HepG2 (cell line): Measurements from ENCODE around the gene FAM53C. TPM values are rescaled to one million over a fixed set of nuclear protein-coding genes. Genes with fewer than 3 reads are reported as not detected.

Experiments
- CAMTA2 ChIP-seq: sonication (generic); formaldehyde crosslinking; IDR thresholded peaks from 2 replicates; pipeline ENCODE4 v1.4.0; 2020; ENCODE audit warnings: mild to moderate bottlenecking, missing genetic modification reagents, borderline replicate concordance
- CEBPZ ChIP-seq: IDR thresholded peaks from 2 replicates; pipeline ENCODE4 v1.6.1; 2012; ENCODE audit warnings: low read length, improper control_type of control experiment
- CSRNP1 ChIP-seq: sonication (generic); formaldehyde crosslinking; IDR thresholded peaks from 2 replicates; pipeline ENCODE4 v1.8.1; 2023; ENCODE audit warnings: mild to moderate bottlenecking, missing genetic modification reagents
- ESRRA ChIP-seq: sonication (generic); formaldehyde crosslinking; IDR thresholded peaks from 2 replicates; pipeline ENCODE4 v1.5.1; 2020; ENCODE audit warnings: mild to moderate bottlenecking, low read depth, missing genetic modification reagents
- HNRNPLL ChIP-seq: fragments of 200-400 bp; formaldehyde crosslinking; IDR thresholded peaks from 2 replicates; pipeline ENCODE4 v1.6.1; 2017; ENCODE audit warnings: mild to moderate bottlenecking, low read depth, low read length; ENCODE audit not compliant: poor library complexity, severe bottlenecking
- HOXA3 ChIP-seq: sonication (generic); formaldehyde crosslinking; IDR thresholded peaks from 2 replicates; pipeline ENCODE4 v1.5.0; 2020; ENCODE audit warnings: missing genetic modification reagents
- KLF15 ChIP-seq: sonication (generic); formaldehyde crosslinking; IDR thresholded peaks from 2 replicates; pipeline ENCODE4 v1.8.1; 2023; ENCODE audit warnings: borderline replicate concordance, mild to moderate bottlenecking, inconsistent platforms, missing genetic modification reagents, mixed read lengths
- MAFG ChIP-seq: sonication (generic); formaldehyde crosslinking; IDR thresholded peaks from 2 replicates; pipeline ENCODE4 v1.5.1; 2020; ENCODE audit warnings: mild to moderate bottlenecking, missing genetic modification reagents
- SATB2 ChIP-seq: sonication (generic); formaldehyde crosslinking; IDR thresholded peaks from 2 replicates; pipeline ENCODE4 v1.5.0; 2020; ENCODE audit warnings: missing genetic modification reagents
- ZC3H13 ChIP-seq: sonication (generic); formaldehyde crosslinking; IDR thresholded peaks from 2 replicates; pipeline ENCODE4 v1.8.1; 2023; ENCODE audit warnings: mild to moderate bottlenecking, missing genetic modification reagents, moderate library complexity
- ZNF180 ChIP-seq: sonication (generic); formaldehyde crosslinking; IDR thresholded peaks from 2 replicates; pipeline ENCODE4 v1.4.0; 2020; ENCODE audit warnings: low read depth, missing genetic modification reagents, borderline replicate concordance
- ZNF256 ChIP-seq: sonication (generic); formaldehyde crosslinking; conservative IDR thresholded peaks from 2 replicates; pipeline ENCODE4 v1.4.0; 2020; ENCODE audit warnings: missing genetic modification reagents
- ZNF326 ChIP-seq: sonication (generic); formaldehyde crosslinking; IDR thresholded peaks from 2 replicates; pipeline ENCODE4 v1.4.0; 2020; ENCODE audit warnings: missing genetic modification reagents, borderline replicate concordance
- ZNF496 ChIP-seq: sonication (generic); formaldehyde crosslinking; IDR thresholded peaks from 2 replicates; pipeline ENCODE4 v1.8.1; 2023; ENCODE audit warnings: mild to moderate bottlenecking, moderate library complexity, missing genetic modification reagents; ENCODE audit not compliant: insufficient replicate concordance
- ZNF619 ChIP-seq: sonication (generic); formaldehyde crosslinking; IDR thresholded peaks from 2 replicates; pipeline ENCODE4 v1.4.0; 2020; ENCODE audit warnings: mild to moderate bottlenecking, missing genetic modification reagents
- ZNF800 ChIP-seq: sonication (generic); formaldehyde crosslinking; IDR thresholded peaks from 2 replicates; pipeline ENCODE4 v1.4.0; 2020; ENCODE audit warnings: missing genetic modification reagents
- polyA plus RNA-seq, 8 experiments: library from polyadenylated mRNA; depleted of rRNA in 3 of 8; stranded (reverse) in 7 of 8; unstranded in 1 of 8; fragments of >200 nt; fragmentation: Illumina TruSeq in 4 of 8; extraction: Trizol in 4 of 8; gene quantifications; 2 replicates each; pipeline versions ENCODE4 v1.2.1 to v1.2.3, GENCODE V29; 2011 to 2016; ENCODE audit warnings: low read depth in 4 of 8, missing spikeins in 1 of 8, mixed read lengths in 1 of 8; ENCODE audit not compliant: insufficient read depth in 1 of 8
- total RNA-seq, 5 experiments: library from RNA; depleted of rRNA; stranded (reverse); fragments of >200 nt; fragmentation: Illumina TruSeq; extraction: Trizol; gene quantifications; 2 replicates each; pipeline ENCODE4 v1.2.3, GENCODE V29; 2016; ENCODE audit warnings: low read depth in 1 of 5
- TF ChIP-seq, protein P1 (sequence below): sonication (generic); formaldehyde crosslinking; IDR thresholded peaks from 2 replicates; pipeline ENCODE4 v1.5.0; 2020; ENCODE audit warnings: mild to moderate bottlenecking, missing genetic modification reagents
- TF ChIP-seq, protein P2 (sequence below): IDR thresholded peaks from 2 replicates; pipeline ENCODE4 v1.6.1; 2018; ENCODE audit warnings: missing genetic modification reagents, mild to moderate bottlenecking, missing compliant biosample characterization

Gene FAM53C
- total and polyA plus RNA-seq, 2 of the 13 experiments (the other 11 are each of a cell fraction or from before 2014, with no cell fraction given): 26.9 to 30.1 TPM

- TF ChIP-seq CSRNP1 (CRISPR knock-in tag) (0 out of 2 replicates have a peak, but pooled peaks have one; percentile 48), ZNF496 (no peak), ZC3H13 (CRISPR knock-in tag) (no peak), ZNF326 (no peak), HNRNPLL (peak; percentile 47), ZNF800 (no peak), CAMTA2 (CRISPR knock-in tag) (no peak), KLF15 (CRISPR knock-in tag) (no peak), ZNF180 (no peak), MAFG (CRISPR knock-in tag) (no peak), SATB2 (no peak), ESRRA (CRISPR knock-in tag) (no peak), ZNF256 (CRISPR knock-in tag) (no peak), ZNF619 (0 out of 2 replicates have a peak, but pooled peaks have one; percentile 43), CEBPZ (no peak), HOXA3 (CRISPR knock-in tag) (peak; percentile 70)
- TF ChIP-seq, protein P1, sequence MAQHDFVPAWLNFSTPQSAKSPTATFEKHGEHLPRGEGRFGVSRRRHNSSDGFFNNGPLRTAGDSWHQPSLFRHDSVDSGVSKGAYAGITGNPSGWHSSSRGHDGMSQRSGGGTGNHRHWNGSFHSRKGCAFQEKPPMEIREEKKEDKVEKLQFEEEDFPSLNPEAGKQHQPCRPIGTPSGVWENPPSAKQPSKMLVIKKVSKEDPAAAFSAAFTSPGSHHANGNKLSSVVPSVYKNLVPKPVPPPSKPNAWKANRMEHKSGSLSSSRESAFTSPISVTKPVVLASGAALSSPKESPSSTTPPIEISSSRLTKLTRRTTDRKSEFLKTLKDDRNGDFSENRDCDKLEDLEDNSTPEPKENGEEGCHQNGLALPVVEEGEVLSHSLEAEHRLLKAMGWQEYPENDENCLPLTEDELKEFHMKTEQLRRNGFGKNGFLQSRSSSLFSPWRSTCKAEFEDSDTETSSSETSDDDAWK: no peak
- TF ChIP-seq, protein P2, sequence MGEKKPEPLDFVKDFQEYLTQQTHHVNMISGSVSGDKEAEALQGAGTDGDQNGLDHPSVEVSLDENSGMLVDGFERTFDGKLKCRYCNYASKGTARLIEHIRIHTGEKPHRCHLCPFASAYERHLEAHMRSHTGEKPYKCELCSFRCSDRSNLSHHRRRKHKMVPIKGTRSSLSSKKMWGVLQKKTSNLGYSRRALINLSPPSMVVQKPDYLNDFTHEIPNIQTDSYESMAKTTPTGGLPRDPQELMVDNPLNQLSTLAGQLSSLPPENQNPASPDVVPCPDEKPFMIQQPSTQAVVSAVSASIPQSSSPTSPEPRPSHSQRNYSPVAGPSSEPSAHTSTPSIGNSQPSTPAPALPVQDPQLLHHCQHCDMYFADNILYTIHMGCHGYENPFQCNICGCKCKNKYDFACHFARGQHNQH (CRISPR knock-in tag): 0 out of 2 replicates have a peak, but pooled peaks have one; percentile 60
Observed at GRCh38 chr5:138352071-138352721, 14.1 kb downstream of the FAM53C start, which contains the start of gene KDM3B (continued).
